GM21825 (cell line): Measurements from ENCODE around the gene KRTAP2-3.
"Not testable (repeated sequence)": the region's sequence is repeated elsewhere in the genome, so short reads cannot be mapped to it uniquely, and the experiment has no call there.

Experiments
- ATAC-seq: cut with Tn5 transposase; IDR thresholded peaks from one replicate; pipeline ENCODE4 v1.9.1; 2021; ENCODE audit warnings: mild to moderate bottlenecking, moderate library complexity; ENCODE audit not compliant: unreplicated experiment

The KRTAP2-3 gene

DNA sequence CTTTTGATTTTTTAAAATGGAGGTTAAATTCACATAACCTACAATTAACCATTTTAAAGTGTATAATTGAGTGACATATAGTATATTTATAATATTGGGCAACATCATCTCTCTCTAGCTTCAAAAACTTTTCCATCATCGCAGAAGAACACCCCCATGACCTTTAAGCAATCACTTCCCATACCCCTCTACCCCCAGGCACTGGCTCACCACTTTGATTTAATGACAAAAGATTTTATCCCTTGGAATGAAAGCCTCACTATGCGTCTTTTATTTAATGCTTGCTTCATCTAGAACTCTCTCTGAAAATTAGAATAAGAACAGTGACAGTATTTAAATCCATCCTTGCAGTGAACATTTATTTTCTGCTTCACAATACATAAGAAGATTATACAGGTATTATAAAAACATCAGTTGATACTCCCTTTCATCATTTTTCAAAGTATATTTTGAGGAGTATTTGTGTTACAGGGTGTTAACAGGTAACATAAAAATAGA is 22.0 kb downstream of the KRTAP2-3 start:
- no peak for ATAC-seq

- ATAC-seq, result not testable (repeated sequence)
These were observed 25.5 kb downstream of the KRTAP2-3 start, which contains the start of gene KRTAP1-3 for GRCh38 chr17:41034346-41034935. Gene KRTAP1-3, minus strand, starts transcription at chr17:41034874. Its CDS starts 53 bp downstream, at chr17:41034821.

DNA sequence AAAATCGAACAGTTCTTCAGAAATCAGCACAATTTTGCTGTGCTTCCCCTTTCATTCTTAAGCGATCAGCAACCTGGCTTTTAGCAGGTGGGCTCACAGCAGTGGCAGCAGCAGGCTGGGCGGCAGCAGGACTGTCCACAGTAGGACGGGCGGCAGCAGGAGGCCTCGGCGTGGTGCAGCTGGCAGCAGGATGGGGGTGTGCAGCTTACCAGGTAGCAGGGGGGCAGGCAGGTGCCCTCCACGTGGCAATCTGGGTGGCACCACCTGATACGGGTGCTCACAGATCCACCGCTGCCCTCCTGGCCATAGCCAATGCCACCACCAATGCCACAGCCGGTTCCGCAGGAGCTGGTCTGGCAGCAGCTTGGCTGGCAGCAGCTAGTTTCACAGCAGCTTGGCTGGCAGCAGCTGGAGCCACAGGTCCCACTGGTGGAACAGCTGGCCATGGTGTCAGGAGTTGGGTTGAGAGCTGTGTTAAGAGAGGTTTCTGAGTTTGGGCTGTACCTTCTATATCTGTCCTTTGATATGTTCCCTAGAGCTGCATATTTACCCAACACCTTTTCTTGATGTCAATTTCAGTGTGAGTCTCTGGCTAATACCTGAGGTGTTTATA is 30.2 kb downstream of the KRTAP2-3 start, which contains the start of gene KRTAP1-4:
Gene KRTAP1-4, minus strand, starts transcription at position 563 of the 613 bp plus-strand sequence. Its CDS starts 117 bp downstream, at position 446.
- ATAC-seq, result no peak

DNA sequence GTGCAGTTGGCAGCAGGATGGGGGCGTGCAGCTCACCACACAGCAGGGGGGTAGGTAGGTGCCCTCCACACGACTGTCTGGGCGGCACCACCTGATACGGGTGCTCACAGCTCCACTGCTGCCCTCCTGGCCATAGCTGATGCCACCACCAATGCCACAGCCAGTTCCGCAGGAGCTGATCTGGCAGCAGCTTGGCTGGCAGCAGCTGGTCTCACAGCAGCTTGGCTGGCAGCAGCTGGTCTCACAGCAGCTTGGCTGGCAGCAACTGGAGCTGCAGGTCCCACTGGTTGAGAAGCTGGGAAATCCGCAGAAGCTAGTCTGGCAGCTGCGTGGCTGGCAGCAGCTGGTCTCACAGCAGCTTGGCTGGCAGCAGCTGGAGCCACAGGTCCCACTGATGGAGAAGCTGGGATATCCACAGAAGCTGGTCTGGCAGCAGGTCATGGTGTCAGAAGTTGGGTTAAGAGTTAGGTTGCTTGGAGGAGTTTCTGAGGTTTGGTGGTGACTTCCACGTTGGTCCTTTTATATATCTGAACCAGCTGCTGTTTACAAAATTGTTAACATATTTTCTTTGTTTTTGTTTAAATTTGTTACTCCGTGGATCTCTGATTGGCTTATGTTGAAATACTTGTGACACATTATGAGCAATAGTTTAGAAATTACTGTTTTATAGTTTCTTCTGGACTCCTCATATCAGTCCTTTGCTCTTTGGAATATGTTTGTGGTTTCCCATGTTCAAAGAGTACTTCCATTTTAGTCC is 33.0 kb downstream of the KRTAP2-3 start, which contains the start of gene KRTAP1-5:
Gene KRTAP1-5, minus strand, starts transcription at position 494 of the 757 bp plus-strand sequence. Its CDS starts 53 bp downstream, at position 441.
- no peak for ATAC-seq

DNA sequence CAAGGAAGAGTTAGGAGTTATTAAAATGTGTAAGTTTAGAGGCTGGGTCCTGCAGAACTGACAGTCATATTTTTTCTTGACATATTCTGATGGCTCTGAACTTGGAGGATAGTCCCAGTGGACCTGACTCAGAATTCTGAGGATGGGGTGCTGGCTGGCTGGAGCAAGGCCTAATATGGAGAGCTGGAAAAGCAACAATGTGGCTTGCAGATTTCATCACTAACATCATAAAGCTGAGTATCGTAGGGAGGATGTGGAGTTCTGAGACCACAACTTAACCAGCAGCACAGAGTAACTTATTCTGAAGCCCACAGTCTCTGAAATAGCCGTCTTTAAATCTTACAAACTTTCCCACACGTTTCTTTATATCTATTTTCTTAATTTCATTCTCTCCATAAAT is 35.2 kb downstream of the KRTAP2-3 start:
- no peak for ATAC-seq

- no peak for ATAC-seq
These were observed 39.6 kb downstream of the KRTAP2-3 start for GRCh38 chr17:41020336-41020735.

DNA sequence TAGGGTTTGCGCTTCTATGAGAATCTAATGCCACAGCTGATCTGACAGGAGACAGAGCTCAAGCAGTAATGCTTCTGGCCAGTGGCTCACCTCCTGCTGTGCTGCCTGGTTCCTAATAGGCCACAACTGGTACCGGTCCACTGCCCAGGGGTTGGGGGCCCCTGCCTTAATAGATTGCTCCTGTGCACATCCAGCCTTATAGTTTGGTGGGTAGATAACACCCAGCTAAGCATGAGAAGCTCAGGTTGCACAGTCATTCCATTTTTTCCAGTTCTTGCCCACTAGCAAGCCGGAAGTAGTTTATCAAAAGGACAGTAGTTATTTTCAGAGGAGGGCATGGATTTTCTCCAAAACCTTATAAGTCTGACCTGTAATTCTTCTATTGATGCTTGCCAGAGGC is 40.5 kb downstream of the KRTAP2-3 start:
- no peak for ATAC-seq

GRCh38 chr17:41018541-41018940 is 41.4 kb downstream of the KRTAP2-3 start:
- ATAC-seq, result no peak

- no peak for ATAC-seq
These were observed 43.2 kb downstream of the KRTAP2-3 start for GRCh38 chr17:41016578-41017215.

DNA sequence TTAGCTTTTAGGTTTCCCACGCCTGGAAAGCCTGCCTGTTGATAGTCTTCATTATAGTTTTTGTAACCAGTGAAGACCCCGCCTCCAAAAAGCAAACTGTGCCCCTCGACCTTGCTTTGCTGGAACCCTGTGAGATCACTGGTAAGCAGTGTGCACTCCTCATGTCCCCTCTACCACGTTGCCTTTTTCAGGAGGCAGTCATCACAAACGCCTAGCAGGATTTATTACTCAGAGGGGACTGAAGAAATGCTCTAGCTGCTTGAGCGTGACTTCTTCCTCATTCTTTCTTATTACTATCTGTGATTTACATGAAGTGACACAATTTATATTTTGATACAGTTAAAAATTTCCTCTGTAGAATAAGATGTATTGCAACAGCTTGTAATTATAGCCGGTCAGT is 44.5 kb downstream of the KRTAP2-3 start:
- ATAC-seq, result no peak

DNA sequence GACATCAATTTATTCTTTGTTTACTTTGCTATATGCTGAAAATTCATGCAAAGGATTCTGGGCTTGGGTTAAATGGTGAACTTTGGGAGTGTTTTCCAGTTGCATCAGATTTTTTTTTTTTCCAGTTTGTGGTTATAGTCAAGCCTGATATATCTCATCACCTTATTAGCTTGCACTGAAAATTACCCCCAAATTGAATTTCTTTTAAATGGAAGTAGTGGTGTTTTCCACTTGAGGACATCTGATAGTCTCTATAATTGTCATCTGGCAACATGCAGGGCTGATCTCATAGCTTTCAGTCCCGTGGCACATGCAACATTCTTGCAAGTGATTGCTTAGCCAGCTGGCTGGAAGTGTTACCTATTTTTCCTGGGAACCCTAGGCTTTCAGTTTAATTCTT is 46.3 kb downstream of the KRTAP2-3 start:
- no peak for ATAC-seq

GRCh38 chr17:41013181-41013580 is 46.7 kb downstream of the KRTAP2-3 start:
- ATAC-seq, result no peak

GRCh38 chr17:41012326-41013120 is 47.4 kb downstream of the KRTAP2-3 start:
- no peak for ATAC-seq

DNA sequence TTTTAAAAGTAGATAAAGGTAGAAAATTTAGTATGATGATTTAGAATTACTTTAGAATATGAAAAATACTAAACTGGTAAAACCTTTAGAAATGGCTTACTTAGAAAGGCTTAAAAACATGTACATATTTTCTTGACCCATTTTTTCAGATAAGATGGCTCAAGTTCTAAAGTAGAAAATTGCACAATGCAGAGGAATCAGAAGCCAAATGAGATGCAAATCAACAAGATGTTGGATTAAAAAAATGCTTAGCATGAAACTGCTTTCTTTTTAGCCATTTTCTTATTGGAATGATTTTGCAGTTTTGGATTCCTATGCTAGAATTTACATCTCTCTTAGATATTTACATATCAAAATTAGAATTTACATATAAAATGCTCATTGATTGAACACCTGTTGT is 49.5 kb downstream of the KRTAP2-3 start:
- ATAC-seq, result no peak

DNA sequence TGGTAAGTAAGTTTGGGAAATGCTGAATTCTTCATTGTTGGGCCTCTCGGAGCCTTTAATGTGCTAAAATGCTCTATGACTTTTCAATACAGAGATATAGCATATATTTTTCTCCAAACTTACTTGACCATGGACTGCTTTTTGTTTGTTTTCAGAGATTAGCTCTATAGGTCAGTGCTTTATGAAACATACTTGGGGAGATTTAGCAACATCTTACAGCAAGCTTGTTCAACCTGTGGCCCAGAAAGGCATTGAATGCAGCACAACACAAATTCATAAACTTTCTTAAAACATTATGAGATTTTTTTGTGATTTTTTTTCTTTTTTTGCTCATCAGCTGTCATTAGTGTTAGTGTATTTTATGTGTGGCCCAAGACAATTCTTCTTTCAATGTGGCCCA is 50.0 kb downstream of the KRTAP2-3 start:
- no peak for ATAC-seq

DNA sequence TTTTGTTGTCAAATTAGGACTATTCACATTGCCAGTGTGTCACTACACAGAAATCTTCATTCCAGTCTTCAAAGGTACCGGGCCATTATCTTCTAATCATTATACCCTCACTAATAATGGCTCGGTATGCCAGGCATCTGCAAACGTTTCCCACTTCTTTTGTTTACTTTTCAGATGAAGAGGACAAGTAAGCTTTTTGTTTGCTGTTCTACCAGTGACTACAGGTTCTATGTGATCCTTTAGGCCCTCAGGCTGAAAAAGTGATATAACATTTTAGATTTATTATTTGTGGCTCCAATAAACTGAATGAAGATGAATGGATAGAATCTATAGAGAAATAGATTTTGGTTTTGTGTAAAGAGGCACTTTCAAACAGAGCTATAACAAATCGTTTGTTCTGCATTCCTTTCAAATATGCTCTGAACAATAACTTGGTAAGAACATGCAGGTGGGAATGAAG is 50.6 kb downstream of the KRTAP2-3 start:
- ATAC-seq, result no peak
